ENCODE data around the gene CTDSPL. TPM values are rescaled to one million over a fixed set of nuclear protein-coding genes. Genes with fewer than 3 reads are reported as not detected.

The CTDSPL gene
- total RNA-seq, 1 experiment from 2014 or later = 34.4 TPM

GRCh38 chr3:37934631-37935289, 73.1 kb downstream of the CTDSPL start:
- RAD21 ChIA-PET (ENCODE audit: low non-redundant PET in 1 of 2, low total read pairs in 2 of 2, uncharacterized antibody in 2 of 2, unreplicated experiment in 2 of 2) = no interaction called here
- DNase-seq (ENCODE audit: low read depth, low spot score) (no peak), ATAC-seq (no peak)
- peaks cover 23% of the 10 kb centered on the region for H3K79me2 ChIP-seq (ENCODE audit: insufficient read depth, low read length)
- peaks cover 38 to 44% of the 10 kb centered on the region in 2 experiments for H3K4me1 ChIP-seq (ENCODE audit: control insufficient read depth in 1 of 2, insufficient read depth in 2 of 2, low read length in 2 of 2)
- no peaks in the 10 kb centered on the region for H3K27me3 ChIP-seq (ENCODE audit: insufficient read depth, low read length)
- no peaks in the 10 kb centered on the region for H3K9me3 ChIP-seq (ENCODE audit: control insufficient read depth in 1 of 2, insufficient read depth in 1 of 2, low read depth in 1 of 2, low read length in 2 of 2)
- intact Hi-C loops (cut with micrococcal nuclease) = no loop called here
- H3K9ac ChIP-seq (ENCODE audit: low read length) = no peak overlapping the region; the same call in 1 of the 2 replicates
- H3K4me3 ChIP-seq (replicated peaks in 1 of 2; ENCODE audit: low read depth in 1 of 2, low read length in 2 of 2) = no peak overlapping the region
- BruUV-seq (replicated peaks) = no TSS peak
- TF ChIP-seq POLR2AphosphoS5 (IDR thresholded peaks at IDR 0.05; ENCODE audit: low read depth, low read length) (no peak), SRF (IDR thresholded peaks at IDR 0.05; ENCODE audit: low read depth) (no peak), RAD21 (IDR thresholded peaks at IDR 0.05; ENCODE audit: low read depth) (no peak), SIN3A (IDR thresholded peaks at IDR 0.05; ENCODE audit: low read depth) (no peak), ELF1 (IDR thresholded peaks at IDR 0.05; ENCODE audit: borderline replicate concordance, low read depth) (no peak), CEBPB (IDR thresholded peaks at IDR 0.05; ENCODE audit: low read depth) (no peak), ATF3 (IDR thresholded peaks at IDR 0.05) (no peak), ZFX (IDR thresholded peaks at IDR 0.05) (no peak), REST (IDR thresholded peaks at IDR 0.05; ENCODE audit: low read depth) (no peak), ZBTB33 (IDR thresholded peaks at IDR 0.05; ENCODE audit: extremely low read depth, insufficient replicate concordance, low read length) (no peak), TCF7L2 (IDR thresholded peaks at IDR 0.05; ENCODE audit: borderline replicate concordance, extremely low read depth, insufficient read depth, insufficient read length) (no peak), CBX3 (IDR thresholded peaks at IDR 0.05; ENCODE audit: low read depth) (no peak), JUND (IDR thresholded peaks at IDR 0.05) (no peak), EGR1 (IDR thresholded peaks at IDR 0.05; ENCODE audit: low read depth) (no peak), POLR2A (IDR thresholded peaks at IDR 0.05; ENCODE audit: borderline replicate concordance, extremely low read depth, insufficient read depth, insufficient read length) (no peak)
- 0 out of 2 replicates have a peak, but pooled peaks cover 4% of the 10 kb centered on the region for H3K9me2 ChIP-seq (ENCODE audit: insufficient read depth)
- H4K20me1 ChIP-seq (ENCODE audit: insufficient read depth) = no peaks in the 10 kb centered on the region
- H3K4me2 ChIP-seq (ENCODE audit: low read length) = peak overlapping the region; percentile 61; the same call in 1 of the 2 replicates
- CTCF ChIA-PET = no interaction called here
- no peaks in the 10 kb centered on the region for H3K36me3 ChIP-seq (ENCODE audit: control insufficient read depth in 1 of 2, insufficient read depth in 2 of 2, low read length in 2 of 2)
- POLR2A ChIA-PET = no interaction called here
- no peak overlapping the region for H3K27ac ChIP-seq (ENCODE audit: low read depth, low read length)
- H2AFZ ChIP-seq (ENCODE audit: low read depth, low read length, poor library complexity, severe bottlenecking) = no peak overlapping the region

Data from HCT116 (cell line).